Panc1 (cell line): ENCODE data around the gene SORL1. TPM values are rescaled to one million over a fixed set of nuclear protein-coding genes. Genes with fewer than 3 reads are reported as not detected.

Experiments used
- ATAC-seq: fragments of 200-7000 bp; cut with Tn5 transposase; 2 replicates; pipeline ENCODE4 v1.9.1; 2020; ENCODE audit warnings: mild to moderate bottlenecking, moderate library complexity
- BruUV-seq: library from RNA; stranded (reverse); fragments of 400-500 nt; replicated peaks from 2 replicates; lab custom pipeline; 2021; lab: Mats Ljungman, UMichigan
- CTCF ChIA-PET: fragments of 300-600 bp; sonication (Branson Sonifier 250); formaldehyde crosslinking; loops from one replicate; lab custom pipeline; 2022; ENCODE audit warnings: antibody characterized with exemption; lab: Charles Lee
- POLR2A ChIA-PET: fragments of 300-600 bp; sonication (Branson Sonifier 250); formaldehyde crosslinking; loops from one replicate; lab custom pipeline; 2022; ENCODE audit warnings: antibody characterized with exemption; lab: Charles Lee
- DNase-seq: peaks from one replicate; pipeline ENCODE4 v3.0.0-alpha.2; 2010; ENCODE audit warnings: low read depth, low spot score
- H3K27ac ChIP-seq: 2 replicates; pipeline ENCODE4 v1.5.1; 2011; ENCODE audit warnings: mild to moderate bottlenecking, low read length, inconsistent platforms
- H3K27me3 ChIP-seq: fragments of 200-500 bp; sonication (Bioruptor generic); 2 replicates; pipeline ENCODE4 v1.6.0; 2014; ENCODE audit warnings: low read length, inconsistent platforms; ENCODE audit not compliant: control insufficient read depth, insufficient read depth
- H3K36me3 ChIP-seq: fragments of 200-500 bp; sonication (Bioruptor generic); 2 replicates; pipeline ENCODE4 v1.5.1; 2014; ENCODE audit warnings: inconsistent platforms, mild to moderate bottlenecking, low read length, moderate library complexity; ENCODE audit not compliant: control insufficient read depth, insufficient read depth
- H3K4me1 ChIP-seq: 2 replicates; pipeline ENCODE4 v1.5.1; 2011; ENCODE audit warnings: inconsistent platforms, mild to moderate bottlenecking, low read length, moderate library complexity; ENCODE audit not compliant: control insufficient read depth, insufficient read depth
- H3K4me3 ChIP-seq, 2 experiments: 2 replicates each; pipeline ENCODE4 v1.5.1; 2011 to 2012; ENCODE audit warnings: low read depth in 2 of 2, low read length in 2 of 2, mild to moderate bottlenecking in 2 of 2, inconsistent platforms in 1 of 2, moderate library complexity in 1 of 2
- H3K9me3 ChIP-seq: fragments of 200-500 bp; sonication (Bioruptor generic); 2 replicates; pipeline ENCODE4 v1.5.1; 2014; ENCODE audit warnings: low read depth, mild to moderate bottlenecking, inconsistent platforms, low read length, moderate library complexity; ENCODE audit not compliant: control insufficient read depth, insufficient read depth
- CTCF ChIP-seq: fragments of 450-650 bp; IDR thresholded peaks from 2 replicates; pipeline ENCODE4 v1.5.1; 2017; ENCODE audit warnings: mild to moderate bottlenecking
- POLR2AphosphoS5 ChIP-seq: IDR thresholded peaks from 2 replicates; pipeline ENCODE4 v1.6.1; 2012; ENCODE audit warnings: mild to moderate bottlenecking, low read depth, low read length, moderate library complexity
- SIN3A ChIP-seq: IDR thresholded peaks from 2 replicates; pipeline ENCODE4 v1.6.1; 2012; ENCODE audit warnings: low read depth, mild to moderate bottlenecking, low read length, moderate library complexity, borderline replicate concordance; ENCODE audit not compliant: insufficient read depth
- TCF7L2 ChIP-seq: IDR thresholded peaks from 2 replicates; pipeline ENCODE4 v1.6.1; 2011; ENCODE audit warnings: mild to moderate bottlenecking, low read depth, low read length, inconsistent platforms
- in situ Hi-C: cut with HindIII; loops from 2 replicates; pipeline ENCODE4 v1.10.0; 2016; ENCODE audit warnings: low sequenced_read_pairs, low pct_unique_long_range_greater_than_20kb
- intact Hi-C: fragments of 100-400 bp; cut with micrococcal nuclease; formaldehyde crosslinking; loops from one replicate; pipeline ENCODE4 v1.10.0; 2022; ENCODE audit not compliant: unreplicated experiment
- total RNA-seq: library from RNA; stranded (reverse); gene quantifications from one replicate; pipeline ENCODE4 v1.2.1, GENCODE V29; 2021; ENCODE audit not compliant: unreplicated experiment
- TF ChIP-seq, protein P1 (sequence below), 2 experiments: IDR thresholded peaks; 2 replicates each; pipeline ENCODE4 v1.6.1; 2011 to 2012; ENCODE audit warnings: low read depth in 2 of 2, control low read depth in 1 of 2, low read length in 1 of 2, mild to moderate bottlenecking in 1 of 2, moderate library complexity in 1 of 2; ENCODE audit not compliant: insufficient read depth in 1 of 2

SORL1 gene
- total RNA-seq, 1 experiment from 2014 or later: 36.3 TPM

GRCh38 chr11:121460941-121461514 is 8.9 kb downstream of the SORL1 start:
- TF ChIP-seq, protein P1, sequence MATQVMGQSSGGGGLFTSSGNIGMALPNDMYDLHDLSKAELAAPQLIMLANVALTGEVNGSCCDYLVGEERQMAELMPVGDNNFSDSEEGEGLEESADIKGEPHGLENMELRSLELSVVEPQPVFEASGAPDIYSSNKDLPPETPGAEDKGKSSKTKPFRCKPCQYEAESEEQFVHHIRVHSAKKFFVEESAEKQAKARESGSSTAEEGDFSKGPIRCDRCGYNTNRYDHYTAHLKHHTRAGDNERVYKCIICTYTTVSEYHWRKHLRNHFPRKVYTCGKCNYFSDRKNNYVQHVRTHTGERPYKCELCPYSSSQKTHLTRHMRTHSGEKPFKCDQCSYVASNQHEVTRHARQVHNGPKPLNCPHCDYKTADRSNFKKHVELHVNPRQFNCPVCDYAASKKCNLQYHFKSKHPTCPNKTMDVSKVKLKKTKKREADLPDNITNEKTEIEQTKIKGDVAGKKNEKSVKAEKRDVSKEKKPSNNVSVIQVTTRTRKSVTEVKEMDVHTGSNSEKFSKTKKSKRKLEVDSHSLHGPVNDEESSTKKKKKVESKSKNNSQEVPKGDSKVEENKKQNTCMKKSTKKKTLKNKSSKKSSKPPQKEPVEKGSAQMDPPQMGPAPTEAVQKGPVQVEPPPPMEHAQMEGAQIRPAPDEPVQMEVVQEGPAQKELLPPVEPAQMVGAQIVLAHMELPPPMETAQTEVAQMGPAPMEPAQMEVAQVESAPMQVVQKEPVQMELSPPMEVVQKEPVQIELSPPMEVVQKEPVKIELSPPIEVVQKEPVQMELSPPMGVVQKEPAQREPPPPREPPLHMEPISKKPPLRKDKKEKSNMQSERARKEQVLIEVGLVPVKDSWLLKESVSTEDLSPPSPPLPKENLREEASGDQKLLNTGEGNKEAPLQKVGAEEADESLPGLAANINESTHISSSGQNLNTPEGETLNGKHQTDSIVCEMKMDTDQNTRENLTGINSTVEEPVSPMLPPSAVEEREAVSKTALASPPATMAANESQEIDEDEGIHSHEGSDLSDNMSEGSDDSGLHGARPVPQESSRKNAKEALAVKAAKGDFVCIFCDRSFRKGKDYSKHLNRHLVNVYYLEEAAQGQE (IDR thresholded peaks at IDR 0.05; ENCODE audit: insufficient read depth in 1 of 2, low read depth in 2 of 2, low read length in 1 of 2): no peak
- TF ChIP-seq POLR2AphosphoS5 (no peak), CTCF (no peak)
- CTCF ChIA-PET: no interaction called here
- in situ Hi-C loops: no loop called here
- no peaks in the 10 kb centered on the region for H3K9me3 ChIP-seq
- no peak for DNase-seq
- no TSS peak for BruUV-seq
- ATAC-seq: no peak
- H3K4me3 ChIP-seq: no peak overlapping the region
- peaks cover 62% of the 10 kb centered on the region for H3K4me1 ChIP-seq
- intact Hi-C loops: no loop called here
- POLR2A ChIA-PET: no interaction called here
- H3K36me3 ChIP-seq: no peaks in the 10 kb centered on the region
- H3K27me3 ChIP-seq: no peaks in the 10 kb centered on the region
- peak overlapping the region; percentile 87 for H3K27ac ChIP-seq

DNA sequence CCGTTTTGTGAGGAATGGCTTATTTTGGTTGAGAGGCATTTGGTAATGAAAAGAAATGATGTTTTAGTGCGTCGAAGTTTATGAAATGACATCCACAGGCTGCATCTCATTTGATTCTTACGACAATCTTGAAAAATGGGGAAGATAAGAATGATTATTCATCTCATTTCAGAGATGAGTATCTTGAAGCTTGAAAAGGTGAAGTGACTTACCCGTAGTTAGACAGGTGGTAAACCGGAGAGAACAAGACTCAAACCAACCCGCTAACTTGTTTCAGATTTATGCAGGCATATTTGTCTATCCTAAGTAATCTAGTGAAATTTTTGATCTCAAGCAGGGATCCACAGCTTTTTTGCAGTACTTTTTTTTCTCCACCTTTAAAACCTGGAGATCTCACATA is 9.7 kb downstream of the SORL1 start:
- no peak for ATAC-seq
- DNase-seq: no peak
- peak overlapping the region; percentile 87 for H3K27ac ChIP-seq
- intact Hi-C loops (no loop called here), in situ Hi-C loops (no loop called here)
- ChIA-PET POLR2A (no interaction called here), CTCF (no interaction called here)
- no peak for TF ChIP-seq TCF7L2
- TF ChIP-seq, protein P1 (IDR thresholded peaks at IDR 0.05; ENCODE audit: insufficient read depth in 1 of 2, low read depth in 2 of 2, low read length in 1 of 2): no peak
- no peak for TF ChIP-seq POLR2AphosphoS5
- no peak for TF ChIP-seq SIN3A
- no peak for TF ChIP-seq CTCF
- H3K9me3 ChIP-seq: no peaks in the 10 kb centered on the region
- no peaks in the 10 kb centered on the region for H3K36me3 ChIP-seq
- H3K27me3 ChIP-seq: no peaks in the 10 kb centered on the region
- BruUV-seq: no TSS peak
- no peak overlapping the region for H3K4me3 ChIP-seq
- peaks cover 68% of the 10 kb centered on the region for H3K4me1 ChIP-seq
